HepG2 (cell line): ENCODE results near the gene WDR20. TPM values are rescaled to one million over a fixed set of nuclear protein-coding genes. Genes with fewer than 3 reads are reported as not detected.

Experiments used
- ATF1 ChIP-seq: IDR thresholded peaks from 2 replicates; pipeline ENCODE4 v1.6.1; 2016; ENCODE audit warnings: mild to moderate bottlenecking, control low read depth
- DNMT1 ChIP-seq: sonication (generic); formaldehyde crosslinking; IDR thresholded peaks from 2 replicates; pipeline ENCODE4 v1.5.1; 2020; ENCODE audit warnings: mild to moderate bottlenecking, missing genetic modification reagents
- E2F2 ChIP-seq: sonication (generic); formaldehyde crosslinking; IDR thresholded peaks from 2 replicates; pipeline ENCODE4 v1.4.0; 2020; ENCODE audit warnings: missing genetic modification reagents, borderline replicate concordance
- GPBP1L1 ChIP-seq: sonication (generic); formaldehyde crosslinking; IDR thresholded peaks from 2 replicates; pipeline ENCODE4 v1.5.0; 2020; ENCODE audit warnings: mild to moderate bottlenecking, missing genetic modification reagents
- MTF2 ChIP-seq: sonication (generic); formaldehyde crosslinking; IDR thresholded peaks from 2 replicates; pipeline ENCODE4 v1.5.0; 2020; ENCODE audit warnings: missing genetic modification reagents, borderline replicate concordance
- RBM22 ChIP-seq: fragments of 200-400 bp; formaldehyde crosslinking; optimal IDR thresholded peaks from 2 replicates; pipeline ENCODE3; 2017; ENCODE audit warnings: mild to moderate bottlenecking, low read length, moderate library complexity
- RNF2 ChIP-seq: fragments of 450-650 bp; conservative IDR thresholded peaks from 2 replicates; pipeline ENCODE4 v1.6.1; 2016; ENCODE audit warnings: low read depth
- SMARCC2 ChIP-seq: fragments of 450-650 bp; IDR thresholded peaks from 2 replicates; pipeline ENCODE4 v1.6.1; 2017; ENCODE audit warnings: antibody characterized with exemption, mild to moderate bottlenecking
- SP4 ChIP-seq: sonication (generic); formaldehyde crosslinking; IDR thresholded peaks from 2 replicates; pipeline ENCODE4 v1.8.1; 2023; ENCODE audit warnings: mild to moderate bottlenecking, missing genetic modification reagents
- UBTF ChIP-seq: sonication (generic); formaldehyde crosslinking; IDR thresholded peaks from 2 replicates; pipeline ENCODE4 v1.4.0; 2020; ENCODE audit warnings: mild to moderate bottlenecking, missing genetic modification reagents
- ZBTB2 ChIP-seq: sonication (generic); formaldehyde crosslinking; IDR thresholded peaks from 2 replicates; pipeline ENCODE4 v1.8.0; 2022; ENCODE audit warnings: low read depth, missing genetic modification reagents
- ZNF235 ChIP-seq: sonication (generic); formaldehyde crosslinking; IDR thresholded peaks from 2 replicates; pipeline ENCODE4 v1.8.1; 2023; ENCODE audit warnings: mild to moderate bottlenecking, missing genetic modification reagents, borderline replicate concordance
- ZNF296 ChIP-seq: sonication (generic); formaldehyde crosslinking; conservative IDR thresholded peaks from 2 replicates; pipeline ENCODE4 v1.5.0; 2020; ENCODE audit warnings: mild to moderate bottlenecking, missing genetic modification reagents
- ZNF710 ChIP-seq: sonication (generic); formaldehyde crosslinking; IDR thresholded peaks from 2 replicates; pipeline ENCODE4 v1.5.0; 2020; ENCODE audit warnings: mild to moderate bottlenecking, missing genetic modification reagents, borderline replicate concordance
- ZNF724P ChIP-seq: sonication (generic); formaldehyde crosslinking; IDR thresholded peaks from 2 replicates; pipeline ENCODE4 v1.8.0; 2022; ENCODE audit warnings: missing genetic modification reagents, borderline replicate concordance
- polyA plus RNA-seq, 8 experiments: library from polyadenylated mRNA; depleted of rRNA in 3 of 8; stranded (reverse) in 7 of 8; unstranded in 1 of 8; fragments of >200 nt; fragmentation: Illumina TruSeq in 4 of 8; extraction: Trizol in 4 of 8; gene quantifications; 2 replicates each; pipeline versions ENCODE4 v1.2.1 to v1.2.3, GENCODE V29; 2011 to 2016; ENCODE audit warnings: low read depth in 4 of 8, missing spikeins in 1 of 8, mixed read lengths in 1 of 8; ENCODE audit not compliant: insufficient read depth in 1 of 8
- total RNA-seq, 5 experiments: library from RNA; depleted of rRNA; stranded (reverse); fragments of >200 nt; fragmentation: Illumina TruSeq; extraction: Trizol; gene quantifications; 2 replicates each; pipeline ENCODE4 v1.2.3, GENCODE V29; 2016; ENCODE audit warnings: low read depth in 1 of 5

Gene WDR20
- total and polyA plus RNA-seq, 2 of the 13 experiments (the other 11 are each of a cell fraction or from before 2014, with no cell fraction given): 10.4 to 23.2 TPM

- TF ChIP-seq E2F2 (CRISPR knock-in tag) (0 out of 2 replicates have a peak, but pooled peaks have one; percentile 25), ZBTB2 (CRISPR knock-in tag) (no peak), ZNF710 (peak; percentile 40; the same call in 1 of the 2 replicates), RNF2 (no peak), SP4 (CRISPR knock-in tag) (no peak), MTF2 (CRISPR knock-in tag) (no peak), ZNF296 (no peak), UBTF (peak; percentile 33; the same call in 1 of the 2 replicates), GPBP1L1 (CRISPR knock-in tag) (no peak), ZNF724P (CRISPR knock-in tag) (no peak), SMARCC2 (no peak), ATF1 (no peak), ZNF235 (CRISPR knock-in tag) (0 out of 2 replicates have a peak, but pooled peaks have one; percentile 49), RBM22 (no peak), DNMT1 (CRISPR knock-in tag) (no peak)
These were observed 491 bp downstream of the WDR20 start (continued) for GRCh38 chr14:102140027-102140749.
